Transverse colon (tissue), 4 donors: ENCODE data around the gene FAM229B. TPM values are rescaled to one million over a fixed set of nuclear protein-coding genes. Genes with fewer than 3 reads are reported as not detected.

ENCODE experiments used
- DNase-seq: peaks from one replicate; pipeline ENCODE4 v3.0.0-alpha.2; 2019
- H3K27ac ChIP-seq, 4 donors: fragments of 200-600 bp; sonication (generic); 2 replicates each; pipeline ENCODE4 v1.5.1; 2016 to 2018; ENCODE audit warnings: inconsistent platforms in 4 of 4
- H3K27me3 ChIP-seq: fragments of 200-600 bp; sonication (generic); 2 replicates; pipeline ENCODE4 v1.5.1; 2017; ENCODE audit warnings: inconsistent platforms
- H3K36me3 ChIP-seq, 4 donors: fragments of 200-600 bp; sonication (generic); 2 replicates each; pipeline ENCODE4 v1.5.1; 2017 to 2019; ENCODE audit warnings: inconsistent platforms in 4 of 4
- H3K4me1 ChIP-seq, 4 donors: fragments of 200-600 bp; sonication (generic); 2 replicates each; pipeline ENCODE4 v1.5.1; 2017 to 2020; ENCODE audit warnings: inconsistent platforms in 4 of 4
- H3K4me3 ChIP-seq, 4 donors: fragments of 200-600 bp; sonication (generic); 1 replicate in 1 of 4; 2 replicates in 3 of 4; pipeline versions ENCODE4 v1.5.1 to v1.6.1; 2017 to 2019; ENCODE audit warnings: inconsistent platforms in 4 of 4
- H3K9me3 ChIP-seq, 2 donors: fragments of 200-600 bp; sonication (generic); 2 replicates each; pipeline ENCODE4 v1.5.1; 2017 to 2019; ENCODE audit warnings: inconsistent platforms in 2 of 2
- EP300 ChIP-seq: sonication (generic); formaldehyde crosslinking; IDR thresholded peaks from one replicate; pipeline ENCODE4 v1.6.1; 2017; ENCODE audit warnings: antibody characterized with exemption, low read depth
- POLR2A ChIP-seq: fragments of 450-650 bp; IDR thresholded peaks from one replicate; pipeline ENCODE4 v1.6.1; 2016; ENCODE audit warnings: antibody characterized with exemption, mild to moderate bottlenecking, moderate library complexity
- POLR2AphosphoS5 ChIP-seq, 3 donors: sonication (generic); formaldehyde crosslinking; IDR thresholded peaks; one replicate each; pipeline ENCODE4 v1.6.1; 2016; ENCODE audit warnings: antibody characterized with exemption in 3 of 3
- WGBS, 2 donors: methylation state at CpG; one replicate each; pipeline ENCODE4 v1.1.5; 2018; ENCODE audit warnings: low coverage in 1 of 2; 5-methylcytosine and 5-hydroxymethylcytosine counted together
- in situ Hi-C, 4 donors: fragments of 200-750 bp; cut with MboI; loops; one replicate each; pipeline versions ENCODE4 v1.15.0 to v1.15.1; 2017; ENCODE audit warnings: low sequenced_read_pairs in 3 of 4, low pct_ligation_motif_present in 1 of 4, low pct_unique_long_range_greater_than_20kb in 1 of 4
- intact Hi-C: fragments of 100-400 bp; cut with DNase I; formaldehyde crosslinking; loops from one replicate; pipeline ENCODE4 v1.15.1; 2023; ENCODE audit warnings: low total_unique reads
- total RNA-seq, 4 donors: library from RNA; depleted of rRNA; stranded (reverse); fragments of >200 nt; gene quantifications; one replicate each; pipeline ENCODE4 v1.1.0, GENCODE V29; 2016
- TF ChIP-seq, protein P1 (sequence below), 5 experiments: fragments of 200-600 bp in 3 of 5; fragments of 450-650 bp in 2 of 5; sonication (generic) in 3 of 5; IDR thresholded peaks; 1 replicate in 2 of 5; 2 replicates in 3 of 5; pipeline ENCODE4 v1.5.1; 2016 to 2017; ENCODE audit warnings: antibody characterized with exemption in 5 of 5, inconsistent platforms in 3 of 5, mild to moderate bottlenecking in 2 of 5, moderate library complexity in 1 of 5

The FAM229B gene
- 10 to 100 TPM in 1 of 4 donors, 1 to 10 TPM in 2, not detected in 1; 2.2 to 81.4 (median 8.7) TPM for total RNA-seq

- peak within 1 kb of the TSS; percentile 56 to 91 (median 74) for H3K4me3 ChIP-seq
- peak; percentile 93 for DNase-seq
- in situ Hi-C loops (no loop called here), intact Hi-C loops (no loop called here)
- H3K27ac ChIP-seq, result peak within 1 kb of the TSS; percentile 86 to 90 (median 88)
- WGBS, 2 donors, result 0% methylated on average over 13 to 47 of the region's 60 CpGs
- H3K27me3 ChIP-seq, result no peaks in the 10 kb centered on the region
- peaks cover 4 to 16% (median 9%) of the 10 kb centered on the region in 4 donors for H3K4me1 ChIP-seq
- H3K9me3 ChIP-seq, result no peaks in the 10 kb centered on the region
- H3K36me3 ChIP-seq, result peaks cover 0 to 12% (median 0%) of the 10 kb centered on the region in 4 donors
- TF ChIP-seq EP300, result no peak
- TF ChIP-seq, protein P1, sequence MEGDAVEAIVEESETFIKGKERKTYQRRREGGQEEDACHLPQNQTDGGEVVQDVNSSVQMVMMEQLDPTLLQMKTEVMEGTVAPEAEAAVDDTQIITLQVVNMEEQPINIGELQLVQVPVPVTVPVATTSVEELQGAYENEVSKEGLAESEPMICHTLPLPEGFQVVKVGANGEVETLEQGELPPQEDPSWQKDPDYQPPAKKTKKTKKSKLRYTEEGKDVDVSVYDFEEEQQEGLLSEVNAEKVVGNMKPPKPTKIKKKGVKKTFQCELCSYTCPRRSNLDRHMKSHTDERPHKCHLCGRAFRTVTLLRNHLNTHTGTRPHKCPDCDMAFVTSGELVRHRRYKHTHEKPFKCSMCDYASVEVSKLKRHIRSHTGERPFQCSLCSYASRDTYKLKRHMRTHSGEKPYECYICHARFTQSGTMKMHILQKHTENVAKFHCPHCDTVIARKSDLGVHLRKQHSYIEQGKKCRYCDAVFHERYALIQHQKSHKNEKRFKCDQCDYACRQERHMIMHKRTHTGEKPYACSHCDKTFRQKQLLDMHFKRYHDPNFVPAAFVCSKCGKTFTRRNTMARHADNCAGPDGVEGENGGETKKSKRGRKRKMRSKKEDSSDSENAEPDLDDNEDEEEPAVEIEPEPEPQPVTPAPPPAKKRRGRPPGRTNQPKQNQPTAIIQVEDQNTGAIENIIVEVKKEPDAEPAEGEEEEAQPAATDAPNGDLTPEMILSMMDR (IDR thresholded peaks at IDR 0.05), result peak in 1 of 5 experiments; percentile 15
- peak; percentile 75 for TF ChIP-seq POLR2A
- peak; percentile 86 to 91 (median 88) for TF ChIP-seq POLR2AphosphoS5 (IDR thresholded peaks at IDR 0.05)
Observed at GRCh38 chr6:112087136-112087911, at the start of gene FAM229B, which contains the start of gene TUBE1. Gene FAM229B, plus strand, starts transcription at chr6:112087591. Its CDS starts 11,693 bp downstream, at chr6:112099284. Gene TUBE1, minus strand, starts transcription at chr6:112087482. Its CDS starts 48 bp downstream, at chr6:112087434.

DNA sequence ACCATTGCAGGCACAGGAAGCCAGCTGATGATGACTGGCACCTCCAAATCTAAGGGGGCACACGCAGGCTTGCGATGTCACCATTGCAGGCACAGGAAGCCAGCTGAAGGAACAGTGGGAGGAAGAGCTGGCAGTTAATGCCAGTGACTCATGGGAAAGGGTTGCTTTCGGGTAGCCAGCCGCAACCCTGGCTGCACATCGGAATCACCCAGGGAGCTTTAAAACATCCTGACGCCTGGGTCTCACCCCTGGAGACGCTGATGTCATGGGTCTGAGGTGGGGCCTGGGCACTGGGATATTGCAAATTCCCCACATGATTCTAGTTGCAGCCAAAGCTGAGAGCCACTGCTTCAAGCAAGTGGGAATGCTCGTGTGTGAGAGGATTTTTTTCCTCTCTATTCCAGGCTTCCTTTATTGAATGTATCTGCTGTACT, 49.6 kb upstream of the FAM229B start:
- TF ChIP-seq, protein P1 (IDR thresholded peaks at IDR 0.05), result no peak
- no peak for TF ChIP-seq EP300
- TF ChIP-seq POLR2AphosphoS5 (IDR thresholded peaks at IDR 0.05), result peak; percentile 5 to 40 (median 35)
- TF ChIP-seq POLR2A, result no peak
- DNase-seq, result peak; percentile 40
- intact Hi-C loops, result no loop called here

DNA sequence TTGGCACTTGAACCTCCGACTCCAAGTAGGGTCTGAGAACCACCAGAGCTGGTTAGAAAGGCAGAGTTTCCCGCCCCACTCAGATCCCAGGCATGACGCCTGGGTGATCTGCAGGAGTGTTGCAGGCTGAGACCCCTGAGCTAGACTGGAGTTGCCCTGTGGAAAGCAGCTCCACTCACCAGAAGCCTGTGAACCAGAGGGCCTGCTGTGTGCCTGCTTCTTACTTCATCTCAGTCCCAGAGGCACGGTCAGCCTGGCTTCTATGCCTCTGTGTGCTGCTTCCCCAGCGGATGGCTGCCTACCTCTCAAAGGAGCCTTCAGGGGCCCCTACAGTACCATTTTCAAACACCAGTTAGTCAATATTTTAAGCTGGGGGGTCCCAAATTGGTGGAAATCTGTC, 49.1 kb upstream of the FAM229B start:
- WGBS, 2 donors, result 73% methylated on average over 5 of the region's 5 CpGs; no CpG with 5 or more reads in 1 of the 2 donors
- intact Hi-C loops, result no loop called here
- in situ Hi-C loops, result loop anchor here in 1 of 4 donors (25.0 kb wide), 1 partner anchor 776 kb away; a partner anchor contains a TSS
- Histone ChIP-seq H3K36me3 (no peaks in the 10 kb centered on the region), H3K27ac (peak overlapping the region; percentile 55 to 73 (median 66)), H3K9me3 (no peaks in the 10 kb centered on the region), H3K27me3 (no peaks in the 10 kb centered on the region), H3K4me1 (peaks cover 5 to 14% (median 9%) of the 10 kb centered on the region in 4 donors), H3K4me3 (no peak overlapping the region)
- no peak for DNase-seq
- no peak for TF ChIP-seq POLR2AphosphoS5 (IDR thresholded peaks at IDR 0.05)
- no peak for TF ChIP-seq POLR2A
- TF ChIP-seq, protein P1 (IDR thresholded peaks at IDR 0.05), result no peak
- TF ChIP-seq EP300, result no peak

More for the DNA sequence above, 49.6 kb upstream of the FAM229B start:
- H3K9me3 ChIP-seq, result no peaks in the 10 kb centered on the region
- H3K27me3 ChIP-seq, result no peaks in the 10 kb centered on the region
- peak overlapping the region; percentile 55 to 73 (median 66) for H3K27ac ChIP-seq
- H3K36me3 ChIP-seq, result no peaks in the 10 kb centered on the region
- in situ Hi-C loops, result loop anchor here in 1 of 4 donors (25.0 kb wide), 1 partner anchor 775 kb away; a partner anchor contains a TSS
- no peak overlapping the region for H3K4me3 ChIP-seq
- H3K4me1 ChIP-seq, result peaks cover 5 to 12% (median 8%) of the 10 kb centered on the region in 4 donors
- WGBS, 2 donors, result 72% methylated on average over 8 of the region's 8 CpGs; no CpG with 5 or more reads in 1 of the 2 donors

- Histone ChIP-seq H3K4me1 (peaks cover 5 to 16% (median 10%) of the 10 kb centered on the region in 4 donors), H3K27ac (peak overlapping the region; percentile 55 to 73 (median 66)), H3K9me3 (no peaks in the 10 kb centered on the region), H3K36me3 (no peaks in the 10 kb centered on the region), H3K4me3 (no peak overlapping the region), H3K27me3 (no peaks in the 10 kb centered on the region)
- no peak for DNase-seq
- TF ChIP-seq POLR2AphosphoS5 (IDR thresholded peaks at IDR 0.05), result no peak
- TF ChIP-seq, protein P1 (IDR thresholded peaks at IDR 0.05), result no peak
- TF ChIP-seq EP300, result no peak
- TF ChIP-seq POLR2A, result no peak
- intact Hi-C loops, result no loop called here
- in situ Hi-C loops, result loop anchor here in 1 of 4 donors (25.0 kb wide), 1 partner anchor 777 kb away; a partner anchor contains a TSS
- 83 to 100% methylated on average over 2 to 15 of the region's 15 CpGs for WGBS, 2 donors
Observed at GRCh38 chr6:112038756-112039430, 48.5 kb upstream of the FAM229B start.
